Activated CD4-positive, alpha-beta T cell treated with anti-CD3 and anti-CD28 coated beads for 1 hour (primary cell): ENCODE results near the gene TICRR.
"Not testable (repeated sequence)": the region's sequence is repeated elsewhere in the genome, so short reads cannot be mapped to it uniquely, and the experiment has no call there.

Experiments
- DNase-seq: peaks from one replicate; pipeline ENCODE4 v3.0.0-alpha.2; 2020

TICRR gene

GRCh38 chr15:89575146-89575655, at the start of gene TICRR:
TICRR (plus strand) TSS chr15:89575469; CDS start chr15:89575587, 118 bp downstream.
- peak; percentile 89 for DNase-seq

- no peak for DNase-seq
These were observed 49.1 kb upstream of the TICRR start for GRCh38 chr15:89526181-89526580.

DNA sequence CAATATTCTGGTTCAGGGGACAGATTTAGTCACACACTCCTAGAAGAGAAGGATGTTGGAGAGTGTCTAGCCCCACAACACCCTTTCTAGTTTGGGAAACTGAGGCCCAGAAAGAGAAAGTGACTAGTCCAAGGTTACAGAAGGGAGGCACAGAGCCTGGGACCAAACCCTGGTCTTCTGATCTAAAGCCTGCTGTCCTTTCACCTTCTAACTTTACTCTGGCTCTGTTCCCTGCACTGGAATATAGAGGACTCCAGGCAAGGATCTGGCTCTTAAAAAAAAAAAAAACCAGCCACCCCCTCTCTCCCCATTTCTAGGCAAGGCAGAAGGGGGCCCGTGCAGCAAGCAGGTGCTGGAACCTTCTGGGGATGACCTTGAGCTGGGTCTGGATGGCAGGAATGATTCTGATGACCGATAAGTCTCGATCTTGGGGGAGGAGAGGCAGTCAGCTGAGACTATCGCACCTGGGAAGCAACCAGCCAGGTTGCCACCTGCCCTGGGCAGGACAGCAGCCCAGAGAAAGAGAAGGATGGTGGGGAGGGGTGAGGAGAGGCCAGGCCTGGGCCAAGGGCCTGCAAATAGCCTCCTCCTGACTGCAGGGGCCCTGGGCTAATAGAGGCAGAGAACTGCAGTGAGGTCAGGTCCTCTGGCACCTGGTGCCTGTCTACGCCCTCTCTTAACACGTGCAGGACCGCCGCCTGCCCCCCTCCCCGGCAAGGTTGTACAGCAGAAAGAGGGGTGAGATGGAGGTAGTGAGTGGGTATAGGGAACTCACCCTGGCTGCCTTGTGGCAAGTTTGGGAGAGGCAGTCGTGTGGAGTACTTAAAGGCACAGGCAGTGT, 48.4 kb upstream of the TICRR start:
- no peak for DNase-seq

DNA sequence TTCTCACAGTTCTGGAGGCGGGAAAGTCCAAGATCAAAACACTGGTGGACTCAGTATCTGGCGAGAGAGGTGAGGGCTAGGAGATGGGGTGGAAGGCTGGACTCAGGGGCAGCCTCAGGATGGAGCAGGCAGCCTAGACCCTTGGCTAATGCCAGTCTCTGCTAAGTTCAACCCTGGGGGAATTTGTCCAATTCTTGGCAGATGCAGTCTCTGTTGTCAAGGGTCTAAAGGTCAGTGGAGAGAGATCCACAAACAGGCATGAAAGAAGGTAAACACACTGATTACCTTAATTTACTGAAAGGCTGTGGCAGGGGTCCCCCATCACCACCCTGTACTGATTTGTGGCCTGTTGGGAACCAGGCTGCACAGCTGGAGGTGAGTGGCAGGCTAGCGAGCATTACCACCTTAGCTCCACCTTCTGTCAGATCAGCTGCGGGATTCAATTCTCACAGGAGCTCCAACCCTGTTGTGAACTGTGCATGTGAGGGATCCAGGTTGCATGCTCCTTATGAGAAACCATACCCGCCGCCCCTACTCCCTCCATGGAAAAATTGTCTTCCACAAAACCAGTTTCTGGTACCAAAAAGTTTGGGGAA, 46.4 kb upstream of the TICRR start:
- no peak for DNase-seq

DNA sequence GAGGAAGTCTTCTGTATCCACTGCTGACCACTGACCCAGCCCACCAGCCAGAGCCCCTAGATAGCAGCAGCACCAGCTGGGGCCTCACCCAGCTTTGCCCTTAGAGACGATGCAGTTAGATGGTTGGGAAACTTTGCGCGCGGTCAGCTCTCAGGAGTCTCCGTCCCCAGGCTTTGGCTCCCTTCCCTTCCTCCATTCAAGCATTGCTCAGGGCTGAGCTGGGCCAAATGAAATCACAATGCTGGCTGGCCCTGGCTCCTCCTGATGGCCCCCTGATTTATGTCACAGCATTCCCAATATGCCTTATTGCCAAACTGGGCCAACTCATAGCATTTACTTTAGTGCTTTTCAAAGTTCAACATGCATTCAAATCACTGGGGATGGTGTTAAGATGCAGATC, 44.3 kb upstream of the TICRR start:
- DNase-seq, result no peak

- no peak for DNase-seq
These were observed 43.3 kb upstream of the TICRR start for GRCh38 chr15:89531796-89532537.

DNA sequence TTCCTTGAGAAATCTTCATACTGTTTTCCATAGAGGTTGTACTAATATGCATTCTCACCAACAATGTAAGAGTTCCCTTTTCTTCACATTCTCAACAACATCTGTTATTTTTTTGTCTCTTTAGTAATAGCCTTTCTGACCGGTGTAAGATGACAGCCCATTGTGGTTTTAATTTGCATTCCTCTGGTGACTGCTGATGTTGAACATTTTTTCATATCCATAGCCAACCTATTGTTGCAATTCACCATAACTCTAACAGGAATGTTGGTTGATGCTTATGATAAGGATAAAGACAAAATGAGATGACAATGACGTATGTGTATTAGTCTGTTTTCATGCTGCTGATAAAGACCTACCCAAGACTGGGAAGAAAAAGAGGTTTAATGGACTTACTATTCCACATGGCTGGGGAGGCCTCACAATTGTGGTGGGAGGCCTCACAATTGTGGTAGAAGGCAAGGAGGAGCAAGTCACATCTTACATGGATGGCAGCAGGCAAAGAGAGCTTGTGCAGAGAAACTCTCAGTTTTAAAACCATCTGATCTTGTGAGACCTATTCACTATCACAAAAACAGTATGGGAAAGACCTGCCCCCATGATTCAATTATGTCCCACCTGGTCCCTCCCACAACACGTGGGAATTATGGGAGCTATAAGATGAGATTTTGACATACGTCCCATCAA, 41.3 kb upstream of the TICRR start:
- DNase-seq, result no peak

DNA sequence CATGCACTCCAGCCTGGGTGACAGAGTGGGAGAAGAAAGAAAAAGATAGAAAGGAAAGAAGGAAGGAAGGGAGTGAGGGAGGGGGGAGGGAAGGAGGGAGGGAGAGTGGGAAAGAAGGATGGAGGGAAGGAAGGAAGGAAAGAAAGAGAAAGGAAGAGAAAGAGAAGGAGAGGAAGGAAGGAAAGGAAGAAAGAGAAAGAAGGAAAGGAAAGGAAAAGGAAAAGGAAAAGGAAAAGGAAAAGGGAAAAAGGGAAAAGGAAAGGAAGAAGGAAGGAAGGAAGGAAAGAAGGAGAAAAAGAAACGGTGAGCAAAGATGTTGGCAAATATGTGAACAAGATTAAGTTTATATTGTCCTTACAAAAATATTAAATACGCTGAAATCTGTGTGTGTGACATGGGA, 36.2 kb upstream of the TICRR start:
- DNase-seq, result no peak

GRCh38 chr15:89542369-89542768, 32.9 kb upstream of the TICRR start:
- DNase-seq, result no peak

GRCh38 chr15:89543389-89543788, 31.9 kb upstream of the TICRR start:
- no peak for DNase-seq

DNA sequence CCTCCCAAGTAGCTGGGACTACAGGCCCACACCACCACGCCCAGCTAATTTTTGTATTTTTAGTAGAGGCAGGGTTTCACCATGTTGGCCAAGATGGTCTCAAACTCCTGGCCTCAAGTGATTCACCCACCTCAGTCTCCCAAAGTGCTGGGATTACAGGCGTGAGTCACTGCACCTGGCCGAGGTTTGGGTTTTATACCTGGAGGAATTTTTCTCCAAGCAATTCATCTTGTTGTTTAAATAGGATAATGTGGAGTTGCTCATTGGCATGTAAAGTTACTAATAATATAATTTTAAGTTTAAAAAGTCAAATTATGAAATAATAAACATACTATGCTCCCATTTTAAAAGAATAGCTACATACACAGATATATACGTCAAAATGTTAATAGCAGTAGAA, 26.1 kb upstream of the TICRR start:
- DNase-seq, result not testable (repeated sequence)

DNA sequence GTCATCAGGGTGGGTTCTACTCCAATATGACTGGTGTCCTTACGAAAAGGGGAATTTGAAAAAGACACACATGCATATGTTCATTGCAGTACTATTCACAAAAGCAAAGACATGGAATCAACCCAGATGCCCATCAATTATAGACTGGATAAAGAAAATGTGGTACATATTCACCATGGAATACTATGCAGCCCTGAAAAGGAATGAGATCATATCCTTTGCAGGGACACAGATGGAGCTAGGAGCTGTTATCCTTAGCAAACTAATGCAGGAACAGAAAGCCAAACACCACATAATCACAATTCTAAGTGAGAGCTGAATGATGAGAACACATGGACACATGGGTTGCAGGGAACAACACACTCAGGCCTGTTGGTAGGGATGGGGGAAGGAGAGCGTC, 24.8 kb upstream of the TICRR start:
- DNase-seq, result no peak

DNA sequence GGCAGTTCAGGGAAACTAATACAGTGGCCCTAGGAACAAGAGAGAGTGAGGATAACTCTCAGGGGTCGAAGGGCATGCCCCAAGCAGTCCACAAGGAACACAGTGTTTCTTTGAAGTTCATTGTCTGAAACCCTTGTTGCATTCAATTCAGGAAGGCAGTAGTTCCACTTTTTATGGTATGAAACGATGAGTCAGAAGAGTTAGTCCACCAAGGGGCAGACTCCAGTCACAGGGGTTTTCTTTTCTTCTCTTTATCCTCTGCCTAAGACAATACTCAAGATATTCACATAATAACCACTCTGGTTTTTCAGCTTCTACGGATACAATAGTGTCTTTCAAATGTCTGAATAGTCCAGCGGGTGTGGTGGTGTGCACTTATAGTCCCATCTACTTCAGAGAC, 23.7 kb upstream of the TICRR start:
- no peak for DNase-seq

- no peak for DNase-seq
These were observed 21.6 kb upstream of the TICRR start for GRCh38 chr15:89553632-89554031.

DNA sequence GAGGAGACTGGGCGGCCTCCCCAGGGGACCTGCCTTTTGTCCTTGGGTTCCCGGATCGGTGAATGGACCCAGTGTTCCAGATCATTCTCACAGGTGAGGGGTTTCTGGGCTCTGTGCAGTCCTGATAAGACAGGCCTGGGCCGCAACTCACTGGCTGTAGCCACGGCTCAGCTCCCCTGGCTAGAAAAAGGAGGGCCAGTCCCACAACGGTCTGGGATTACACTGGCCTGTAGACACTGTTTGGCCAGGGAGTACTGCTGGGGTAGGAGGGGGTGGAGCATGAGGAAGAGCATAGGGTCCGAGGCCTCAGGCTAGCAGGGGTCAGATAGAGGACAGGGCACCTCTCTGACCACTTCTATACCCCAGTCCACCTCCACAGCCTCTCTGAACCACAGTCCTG, 21.0 kb upstream of the TICRR start:
- no peak for DNase-seq

DNA sequence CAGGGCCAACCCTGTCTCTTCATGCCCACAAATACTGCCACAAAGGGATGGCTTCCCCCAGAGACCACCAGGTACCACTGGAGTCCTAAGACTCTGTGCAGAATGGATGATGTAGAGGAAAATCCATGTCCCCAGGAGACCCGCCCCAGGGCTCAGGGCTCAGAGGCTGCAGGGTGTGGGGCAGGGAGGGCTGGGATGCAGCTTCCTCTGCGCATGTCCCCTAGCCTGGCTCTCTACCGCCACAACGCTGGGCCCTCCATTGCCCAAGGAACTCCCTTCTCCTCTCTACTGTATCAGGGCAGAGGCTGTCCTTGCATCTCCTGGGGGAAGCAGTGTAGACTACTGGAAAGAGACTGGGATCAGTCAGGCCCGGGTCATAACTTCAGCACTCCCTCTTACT, 19.5 kb upstream of the TICRR start:
- no peak for DNase-seq

GRCh38 chr15:89556413-89557262, 18.6 kb upstream of the TICRR start:
- no peak for DNase-seq

DNA sequence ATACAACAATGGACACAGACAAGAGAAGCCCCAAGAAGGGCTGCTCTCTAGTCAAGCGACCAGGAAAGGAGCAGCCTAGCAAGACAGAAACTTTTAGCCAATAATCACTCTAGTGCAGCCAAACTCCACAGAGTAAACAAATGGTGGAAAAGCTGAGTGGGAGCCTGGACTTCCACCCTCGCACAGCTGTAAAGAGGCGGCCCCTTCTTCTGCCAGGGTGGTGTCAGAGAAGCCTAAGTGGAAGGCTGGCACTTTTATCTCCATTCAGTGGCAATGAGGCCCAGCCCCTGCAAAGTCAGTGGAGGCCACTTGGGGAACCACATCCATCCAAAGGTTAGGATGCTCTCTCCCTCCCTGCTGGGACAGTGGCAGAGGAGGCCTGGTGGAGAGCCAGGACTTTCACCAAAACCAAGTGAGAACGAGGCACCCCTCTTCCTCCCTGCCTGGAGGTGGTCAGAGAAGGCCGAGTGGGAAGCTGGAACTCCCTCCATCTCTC, 15.5 kb upstream of the TICRR start:
- DNase-seq, result no peak

DNA sequence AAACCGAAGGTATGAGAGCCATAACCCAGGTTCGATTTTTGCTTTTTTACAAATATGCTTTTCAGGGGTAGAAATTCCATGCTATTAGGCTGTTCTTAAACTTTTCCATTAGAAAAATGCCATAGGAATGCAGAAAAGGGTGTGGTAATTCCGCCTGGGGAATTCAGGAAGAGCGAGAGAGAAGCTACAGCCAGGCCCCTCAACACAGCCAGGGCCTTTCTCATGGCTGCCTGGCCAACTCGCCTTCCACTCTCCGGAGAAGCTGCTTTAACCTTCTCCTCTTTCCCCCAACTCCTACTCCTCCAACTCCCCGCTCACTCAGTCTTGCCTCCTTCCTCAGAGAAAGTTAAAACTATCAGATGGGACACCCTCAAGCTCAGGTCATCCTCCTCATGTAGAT, 9.1 kb upstream of the TICRR start:
- DNase-seq, result no peak

DNA sequence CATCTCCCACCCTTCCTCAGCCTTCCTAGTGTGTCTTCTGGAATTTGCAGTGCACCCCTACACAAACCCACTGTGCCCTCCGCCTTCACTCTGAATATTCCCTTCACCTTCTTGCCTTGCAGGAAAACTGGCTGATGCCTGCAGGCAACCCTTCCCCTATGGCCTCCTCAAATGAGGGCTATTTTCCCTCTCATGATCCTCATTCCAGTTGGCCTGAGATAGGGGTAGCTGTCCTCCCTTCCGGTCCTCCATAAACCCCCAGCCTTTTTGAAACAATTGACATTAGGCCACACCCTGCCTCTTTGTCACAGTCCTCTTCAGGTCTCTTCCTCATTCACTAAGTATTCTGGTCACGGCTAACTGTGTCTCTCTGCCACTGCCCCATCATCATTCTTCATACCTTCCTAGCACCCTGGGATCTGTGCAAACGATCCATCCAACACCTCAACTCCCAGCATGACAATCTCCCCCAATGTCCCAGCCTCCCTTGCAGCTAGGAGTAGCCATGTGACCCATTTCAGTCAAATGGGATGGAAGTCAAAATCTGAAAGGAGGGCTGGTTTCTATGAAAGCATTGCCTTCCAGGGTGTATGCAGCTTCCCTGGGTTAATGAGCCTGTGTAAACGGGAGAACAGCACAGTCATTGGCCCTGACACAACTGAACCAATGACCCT, 8.5 kb upstream of the TICRR start:
- DNase-seq, result no peak

- DNase-seq, result no peak
These were observed 6.1 kb upstream of the TICRR start for GRCh38 chr15:89569090-89569745.
